ENCODE measurements around the gene BBOF1. TPM values are rescaled to one million over a fixed set of nuclear protein-coding genes. Genes with fewer than 3 reads are reported as not detected.

The BBOF1 gene
- total and polyA plus RNA-seq, 9 of the 15 experiments (the other 6 are each of a cell fraction or from before 2014, with no cell fraction given) = 1.3 to 4.9 (median 4.2) TPM

DNA sequence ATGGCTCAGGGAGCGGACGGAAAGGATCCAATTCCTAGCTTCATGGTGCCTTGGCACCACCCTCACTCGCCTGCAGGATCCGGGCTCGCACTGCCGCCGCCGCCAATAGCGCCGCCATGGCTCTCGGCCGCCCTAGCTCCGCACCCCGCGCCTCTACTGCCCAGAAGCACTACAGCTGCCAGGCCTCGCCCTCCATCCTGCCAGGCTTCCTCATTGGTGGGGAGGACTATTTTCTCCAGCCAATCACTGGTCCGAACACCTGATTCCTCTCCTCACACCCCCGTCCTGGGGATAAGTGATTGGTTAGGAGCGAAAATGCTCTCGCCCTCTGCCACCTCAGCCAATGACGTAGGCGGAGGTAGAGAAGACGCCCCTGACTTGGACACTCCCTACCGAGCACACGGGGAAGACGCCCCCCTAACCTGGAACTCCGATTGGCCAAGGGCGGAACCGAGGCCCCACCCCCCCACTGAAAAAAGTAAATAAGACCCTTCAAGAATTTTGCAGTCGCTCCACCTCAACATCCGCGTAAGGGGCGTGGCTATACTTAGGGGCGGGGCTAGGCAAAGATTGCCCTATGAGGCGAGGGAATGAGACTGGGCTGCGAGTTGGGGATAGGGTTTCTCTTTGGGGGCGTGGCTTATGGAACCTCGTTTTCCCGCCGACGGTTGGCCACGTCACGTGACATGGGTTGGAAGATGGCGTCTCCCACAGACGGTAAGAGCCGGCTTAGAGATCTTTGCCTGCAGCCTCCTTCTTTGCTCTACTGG is 65.3 kb downstream of the BBOF1 start, which contains the start of the genes ALDH6A1 and LIN52 (continued):
- no peak for TF ChIP-seq MECOM (CRISPR knock-in tag; IDR thresholded peaks at IDR 0.05)
- TF ChIP-seq NR0B1 (IDR thresholded peaks at IDR 0.05; ENCODE audit: partially characterized antibody) = no peak
- no peak for TF ChIP-seq KDM1A (IDR thresholded peaks at IDR 0.05)
- no peak for TF ChIP-seq TRIM25 (IDR thresholded peaks at IDR 0.05; ENCODE audit: borderline replicate concordance)
- TF ChIP-seq ERF (CRISPR knock-in tag; IDR thresholded peaks at IDR 0.05) = no peak
- TF ChIP-seq RAD21 (CRISPR knock-in tag; conservative IDR thresholded peaks at IDR 0.05 in 1 of 2, IDR thresholded peaks at IDR 0.05 in 1 of 2) = no peak; a peak in 1 of 4 replicates
- no peak for TF ChIP-seq TRIM28 (IDR thresholded peaks at IDR 0.05)
- no peak for TF ChIP-seq SLC30A9 (CRISPR knock-in tag; IDR thresholded peaks at IDR 0.05)
- TF ChIP-seq HNRNPLL (IDR thresholded peaks at IDR 0.05; ENCODE audit: low read depth, low read length, poor library complexity, severe bottlenecking) = peak; percentile 72
- no peak for TF ChIP-seq SAFB2 (IDR thresholded peaks at IDR 0.05; ENCODE audit: borderline replicate concordance, low read depth, low read length, severe bottlenecking)
- TF ChIP-seq KAT2B (IDR thresholded peaks at IDR 0.05; ENCODE audit: low read depth, low read length) = no peak
- peak; percentile 94 for TF ChIP-seq TFAP4 (CRISPR knock-in tag; IDR thresholded peaks at IDR 0.05; ENCODE audit: borderline replicate concordance)
- TF ChIP-seq ELF2 (CRISPR knock-in tag; IDR thresholded peaks at IDR 0.05) = no peak
- no peak for TF ChIP-seq SAFB (IDR thresholded peaks at IDR 0.05; ENCODE audit: borderline replicate concordance, low read depth, low read length)
- no peak for TF ChIP-seq MTA1 (IDR thresholded peaks at IDR 0.05; ENCODE audit: borderline replicate concordance)
- TF ChIP-seq SIN3A (IDR thresholded peaks at IDR 0.05; ENCODE audit: borderline replicate concordance in 2 of 2, control insufficient read depth in 1 of 2, low read depth in 2 of 2, low read length in 2 of 2) = peak; percentile 72 to 76; a peak in 3 of 4 replicates
- no peak for TF ChIP-seq CCAR2 (IDR thresholded peaks at IDR 0.05; ENCODE audit: low read depth, low read length)
- no peak for TF ChIP-seq ELF1 (tag; IDR thresholded peaks at IDR 0.05)
- no peak for TF ChIP-seq ZNF707 (CRISPR knock-in tag; conservative IDR thresholded peaks at IDR 0.05)
- TF ChIP-seq LARP7 (IDR thresholded peaks at IDR 0.05) = no peak
- no peak for TF ChIP-seq ATF3 (IDR thresholded peaks at IDR 0.05)
- no peak for TF ChIP-seq ATF3 (CRISPR knock-in tag; conservative IDR thresholded peaks at IDR 0.05)
- TF ChIP-seq PHB2 (IDR thresholded peaks at IDR 0.05; ENCODE audit: low read depth) = no peak
- TF ChIP-seq LEF1 (IDR thresholded peaks at IDR 0.05) = no peak
- no peak for TF ChIP-seq HDAC8 (tag; IDR thresholded peaks at IDR 0.05)

All from K562 (cell line).